Measurements from ENCODE around the gene ALKBH4.

- TF ChIP-seq CTCF (IDR thresholded peaks at IDR 0.05; ENCODE audit: insufficient read depth, low read length) (no peak), POLR2AphosphoS5 (IDR thresholded peaks at IDR 0.05; ENCODE audit: low read depth) (peak; percentile 12; the same call in 1 of the 2 replicates)
Measured at GRCh38 chr7:102457352-102457924, 7.2 kb downstream of the ALKBH4 start.

Data from HL-60 (cell line).